Right hindlimb (tissue), 1 donor: Measurements from ENCODE around the gene SRP19.
"Not testable (repeated sequence)": the region's sequence is repeated elsewhere in the genome, so short reads cannot be mapped to it uniquely, and the experiment has no call there.

Source experiments
- DNase-seq: peaks from one replicate; pipeline ENCODE4 v3.0.0-alpha.2; 2018

Gene SRP19

DNA sequence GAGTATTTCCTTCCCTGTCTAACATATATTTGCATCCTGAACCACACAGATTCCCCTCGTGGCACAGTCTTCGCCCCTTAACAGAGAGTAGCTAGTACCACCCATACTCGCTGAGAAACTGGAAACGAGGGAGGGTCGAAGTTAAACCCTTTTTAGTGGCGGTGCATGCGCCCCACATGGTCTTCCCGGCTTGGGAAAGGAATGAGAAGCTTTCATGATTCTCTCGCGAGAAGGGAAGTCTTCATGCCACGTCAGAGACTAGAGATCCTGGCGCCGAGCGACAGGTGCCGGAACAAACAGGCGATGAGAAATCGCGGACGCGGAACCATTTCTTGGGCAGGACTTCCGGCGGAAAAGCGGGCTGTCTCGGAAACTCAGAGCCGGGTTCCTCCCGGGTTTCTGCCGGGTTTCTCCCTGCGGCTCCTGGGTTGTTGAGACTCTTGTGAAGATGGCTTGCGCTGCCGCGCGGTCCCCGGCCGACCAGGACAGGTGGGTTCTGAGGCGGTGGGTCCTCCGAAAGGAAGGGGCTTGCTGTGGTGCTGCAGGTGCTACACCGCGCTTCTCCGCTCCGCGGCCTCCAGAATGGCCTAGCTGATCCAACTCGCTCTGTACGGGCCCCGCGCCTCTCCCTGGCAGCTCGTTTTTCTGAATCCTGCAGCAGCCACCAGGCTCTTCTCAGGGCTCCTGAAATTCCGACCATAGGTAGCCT lies at the start of gene SRP19:
TSS of gene SRP19 (plus strand) at position 359 of the 709 bp plus-strand sequence. CDS start at position 449, 90 bp downstream.
- peak; percentile 97 for DNase-seq

DNA sequence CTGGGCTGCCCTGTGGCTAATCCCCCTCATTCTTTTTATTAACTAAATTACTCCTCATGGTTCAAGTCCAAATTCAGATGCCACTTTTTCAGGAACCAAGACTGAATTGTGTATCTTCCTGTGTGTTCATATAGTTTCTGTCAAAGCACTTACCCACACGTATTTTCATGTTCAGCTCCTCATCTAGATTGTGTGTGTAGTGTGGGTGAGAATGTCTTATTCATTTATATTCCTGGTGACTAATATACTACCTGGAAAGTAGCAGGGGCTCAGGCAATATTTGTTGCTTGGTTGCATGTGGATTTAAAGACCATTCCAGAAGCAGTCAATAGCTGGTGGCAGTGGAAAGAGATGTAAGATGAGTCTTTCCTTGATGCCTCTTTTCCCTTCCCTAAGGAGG lies 48.5 kb upstream of the SRP19 start:
- no peak for DNase-seq

- DNase-seq, result no peak
Measured at GRCh38 chr5:112820246-112820645, 40.8 kb upstream of the SRP19 start.

DNA sequence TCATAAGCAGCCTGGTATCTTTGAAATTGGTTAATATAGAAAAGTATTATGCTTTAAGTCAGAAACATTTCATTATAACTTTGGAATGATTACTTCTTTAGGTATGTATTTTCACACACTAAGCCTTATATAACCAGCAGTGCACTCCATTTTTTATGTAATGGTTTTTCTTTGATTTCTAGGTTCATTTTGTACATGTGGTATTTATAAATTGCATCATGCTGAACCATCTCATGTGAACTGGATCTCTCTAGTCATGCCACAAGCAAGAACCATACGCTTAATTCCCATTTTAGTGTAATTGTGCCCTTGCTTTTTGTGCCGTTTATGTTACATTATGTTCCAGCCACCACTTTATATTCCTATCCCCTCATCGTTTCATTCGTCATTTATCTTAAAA lies 38.6 kb upstream of the SRP19 start:
- no peak for DNase-seq

GRCh38 chr5:112823181-112823580 lies 37.9 kb upstream of the SRP19 start:
- no peak for DNase-seq

GRCh38 chr5:112823656-112824055 lies 37.4 kb upstream of the SRP19 start:
- no peak for DNase-seq

DNA sequence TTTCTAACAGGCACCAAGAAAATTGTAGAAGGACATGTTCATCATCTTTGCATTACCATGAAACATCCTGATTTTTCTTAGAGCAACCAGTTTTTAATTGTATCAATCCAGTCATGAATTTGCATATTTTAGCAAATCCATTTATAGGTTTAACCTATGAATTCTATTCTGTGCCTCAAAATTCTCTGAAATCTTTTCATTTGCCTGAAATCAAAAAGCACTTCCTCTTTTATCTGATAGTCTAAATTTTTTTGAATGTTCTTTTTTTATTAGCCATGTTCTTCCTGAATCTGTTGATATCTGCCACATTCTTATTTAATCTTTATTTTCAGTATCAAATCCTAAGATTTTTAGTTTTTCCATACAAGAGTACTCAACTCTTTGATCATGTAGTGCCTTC lies 36.9 kb upstream of the SRP19 start:
- DNase-seq, result no peak

DNA sequence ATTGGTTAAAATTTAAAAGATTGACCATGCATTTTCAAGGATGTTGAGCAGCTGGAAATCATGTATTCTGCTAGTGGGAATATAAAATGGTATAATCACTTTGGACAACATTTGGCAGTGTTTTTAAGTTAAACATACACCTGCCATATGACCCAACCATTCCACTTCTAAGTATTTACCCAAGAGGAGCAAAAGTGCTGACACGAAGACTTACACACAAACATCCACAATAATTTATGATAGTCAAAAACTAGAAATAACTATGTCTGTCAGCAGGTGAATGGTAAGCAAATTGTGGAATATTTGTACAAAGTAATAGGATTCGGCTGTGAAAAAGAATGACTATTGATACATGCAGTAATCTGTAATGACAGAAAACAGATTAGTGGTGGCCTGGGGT lies 30.7 kb upstream of the SRP19 start:
- DNase-seq, result no peak

DNA sequence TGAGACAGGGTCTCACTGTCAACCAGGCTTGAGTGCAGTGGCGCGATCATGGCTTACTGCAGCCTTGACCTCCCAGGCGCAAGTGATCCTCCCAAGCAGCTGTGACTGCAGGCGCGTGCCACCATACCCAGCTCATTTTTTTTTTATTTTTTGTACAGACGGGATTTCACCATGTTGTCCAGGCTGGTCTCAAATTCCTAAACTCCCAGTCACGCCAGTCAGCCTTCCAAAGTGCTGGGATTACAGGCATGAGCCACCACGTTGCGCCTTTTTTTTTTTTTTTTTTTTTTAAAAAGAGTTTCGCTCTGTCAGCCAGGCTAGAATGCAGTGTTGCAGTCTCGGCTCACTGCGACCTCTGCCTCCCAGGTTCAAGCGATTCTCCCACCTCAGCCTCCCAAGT lies 27.1 kb upstream of the SRP19 start:
- DNase-seq, result no peak

- no peak for DNase-seq
Measured at GRCh38 chr5:112844489-112844888, 16.6 kb upstream of the SRP19 start.

DNA sequence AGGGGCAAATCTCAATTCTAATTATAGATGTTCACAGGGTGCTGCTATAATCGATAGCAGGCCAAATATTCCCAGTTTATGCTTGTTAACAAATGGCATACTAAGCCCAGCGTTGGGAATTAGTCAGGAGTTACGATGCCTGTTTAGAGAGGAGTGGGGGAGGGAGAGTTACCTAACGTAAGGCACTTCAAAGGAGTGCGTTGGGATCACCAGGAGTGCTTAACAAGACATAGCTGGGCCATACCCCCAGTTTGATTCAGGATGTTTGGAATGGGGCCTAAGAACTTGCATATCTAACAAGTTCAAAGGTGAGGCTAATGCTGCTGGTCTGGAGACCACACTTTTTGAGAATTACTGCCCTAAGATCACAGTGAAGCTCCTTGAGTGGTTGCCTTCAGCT lies 14.5 kb upstream of the SRP19 start:
- no peak for DNase-seq

DNA sequence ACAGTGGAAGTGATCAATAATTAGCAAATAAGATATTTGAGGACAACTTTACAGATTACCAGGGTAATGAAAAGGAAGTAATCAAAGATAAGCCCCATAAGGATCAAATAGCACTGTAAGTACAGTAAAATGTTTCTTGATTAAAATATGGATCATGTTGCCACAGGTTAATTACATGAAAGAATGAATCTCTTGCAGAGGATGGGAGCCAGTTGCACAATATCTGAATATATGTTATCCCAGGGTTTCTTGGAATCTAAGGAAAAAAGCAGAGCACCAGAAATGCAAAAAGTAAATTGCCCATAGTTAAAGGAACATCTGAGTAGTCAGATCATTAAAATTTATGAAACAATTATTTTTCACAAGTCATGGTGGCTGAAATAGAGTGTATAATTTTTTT lies 13.8 kb upstream of the SRP19 start:
- DNase-seq, result no peak

DNA sequence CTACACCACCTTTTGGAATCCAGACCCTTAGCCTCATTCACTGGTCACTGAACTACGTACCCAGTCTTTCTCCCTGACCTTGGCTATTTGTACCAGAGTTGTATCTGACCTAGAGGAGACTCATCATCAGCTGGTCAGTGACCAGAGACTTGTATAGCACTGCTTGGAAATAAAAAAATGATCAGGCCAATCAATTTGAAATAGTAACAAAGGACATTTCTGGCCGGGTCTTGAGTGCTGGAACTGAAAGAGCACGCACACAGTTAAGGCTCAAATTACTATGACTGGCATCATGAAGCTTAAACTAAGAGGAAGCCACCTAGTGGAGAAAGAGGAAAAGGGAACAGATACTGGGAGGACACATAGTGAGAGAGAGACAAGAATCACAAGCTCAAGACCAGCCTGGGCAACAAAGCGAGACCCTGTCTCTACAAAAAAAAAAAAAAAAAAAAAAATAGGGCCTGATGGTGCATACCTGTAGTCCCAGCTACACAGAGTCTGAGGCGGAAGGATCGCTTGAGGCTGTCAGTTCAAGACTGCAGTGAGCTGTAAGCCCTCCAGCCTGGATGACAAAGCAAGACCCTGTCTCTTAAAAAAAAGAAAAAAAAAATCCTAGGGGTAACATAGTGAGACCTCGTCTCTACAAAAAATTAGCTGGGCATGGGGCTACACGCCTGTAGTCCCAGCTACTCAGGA lies 12.8 kb upstream of the SRP19 start:
- DNase-seq, result no peak

- DNase-seq, result no peak
Measured at GRCh38 chr5:112849912-112850311, 11.2 kb upstream of the SRP19 start.

DNA sequence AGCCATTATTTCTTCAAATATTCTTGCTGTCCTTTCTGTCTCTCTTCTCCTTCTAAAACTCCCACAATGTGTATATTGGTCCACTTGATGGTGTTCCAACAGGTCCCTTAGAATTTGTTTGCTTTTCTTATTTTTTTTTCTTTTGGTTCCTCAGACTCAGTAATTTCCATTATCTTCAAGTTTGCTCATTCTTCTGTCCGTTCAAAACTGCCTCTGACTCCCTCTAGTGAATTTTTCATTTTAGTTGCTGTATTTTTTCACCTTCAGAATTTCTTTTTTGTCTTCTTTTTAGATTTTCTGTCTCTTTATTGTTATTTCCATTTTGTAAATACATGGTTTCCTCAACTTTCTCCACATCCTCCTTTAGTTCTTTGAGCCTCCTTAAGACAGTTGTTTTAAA lies 6.4 kb upstream of the SRP19 start:
- DNase-seq, result no peak

- no peak for DNase-seq
Measured at GRCh38 chr5:112857866-112858265, 3.2 kb upstream of the SRP19 start.

DNA sequence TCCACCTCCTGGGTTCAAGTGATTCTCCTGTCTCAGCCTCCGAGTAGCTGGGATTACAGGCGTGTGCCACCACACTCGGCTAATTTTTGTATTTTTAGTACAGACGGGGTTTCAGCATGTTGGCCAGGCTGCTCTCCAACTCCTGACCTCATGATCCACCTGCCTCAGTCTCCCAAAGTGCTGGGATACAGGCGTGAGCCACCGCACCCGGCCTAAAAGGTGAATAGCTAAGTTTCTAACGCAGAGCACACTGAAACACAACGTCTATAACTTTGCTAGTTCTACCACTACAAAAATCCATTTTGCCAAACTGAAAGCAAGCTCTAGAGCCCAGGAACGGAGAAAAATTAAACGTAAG lies 537 bp upstream of the SRP19 start:
- not testable (repeated sequence) for DNase-seq

GRCh38 chr5:112861638-112861985 lies 525 bp downstream of the SRP19 start:
- DNase-seq, result no peak

DNA sequence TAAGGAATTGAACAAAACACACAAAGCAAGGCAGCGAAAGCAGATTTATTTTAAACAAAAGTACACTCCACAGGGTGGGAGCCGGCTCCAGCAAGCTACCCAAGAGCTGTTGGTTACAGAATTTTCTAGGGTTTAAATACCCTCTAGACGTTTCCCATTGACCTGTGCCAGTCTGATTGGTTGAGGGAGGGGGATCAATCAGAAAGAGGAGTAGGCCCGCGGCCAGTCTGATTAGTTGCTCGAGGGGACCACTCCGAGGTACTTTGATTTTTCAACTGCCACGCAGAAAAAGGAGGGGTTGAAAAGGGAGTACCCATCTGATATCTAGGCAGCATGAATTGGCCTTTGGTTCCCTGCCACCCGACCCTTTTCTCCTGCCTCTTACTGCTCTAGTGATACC lies 998 bp downstream of the SRP19 start:
- no peak for DNase-seq

- no peak for DNase-seq
Measured at GRCh38 chr5:112863549-112863948, 2.5 kb downstream of the SRP19 start.

- no peak for DNase-seq
Measured at GRCh38 chr5:112865128-112865527, 4.0 kb downstream of the SRP19 start.

- DNase-seq, result no peak
Measured at GRCh38 chr5:112866739-112867138, 5.7 kb downstream of the SRP19 start.

GRCh38 chr5:112867411-112867810 lies 6.3 kb downstream of the SRP19 start:
- no peak for DNase-seq

DNA sequence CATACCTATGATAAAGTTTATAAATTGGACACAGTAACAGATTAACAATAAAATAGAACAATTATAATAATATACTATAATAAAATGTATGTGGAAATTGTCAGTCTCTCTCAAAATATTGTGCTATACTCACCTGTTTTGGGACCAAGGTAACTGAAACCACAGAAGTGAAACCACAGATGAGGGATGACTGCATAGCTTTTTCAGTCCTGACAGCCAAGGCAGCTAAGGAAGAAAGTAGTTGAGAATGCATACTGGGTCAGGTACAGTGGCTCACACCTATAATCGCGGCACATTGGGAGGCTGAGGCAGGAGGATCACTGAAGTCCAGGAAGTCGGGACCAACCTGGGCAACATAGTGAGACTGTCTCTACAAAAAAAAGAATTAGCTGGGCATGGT lies 8.9 kb downstream of the SRP19 start:
- no peak for DNase-seq

DNA sequence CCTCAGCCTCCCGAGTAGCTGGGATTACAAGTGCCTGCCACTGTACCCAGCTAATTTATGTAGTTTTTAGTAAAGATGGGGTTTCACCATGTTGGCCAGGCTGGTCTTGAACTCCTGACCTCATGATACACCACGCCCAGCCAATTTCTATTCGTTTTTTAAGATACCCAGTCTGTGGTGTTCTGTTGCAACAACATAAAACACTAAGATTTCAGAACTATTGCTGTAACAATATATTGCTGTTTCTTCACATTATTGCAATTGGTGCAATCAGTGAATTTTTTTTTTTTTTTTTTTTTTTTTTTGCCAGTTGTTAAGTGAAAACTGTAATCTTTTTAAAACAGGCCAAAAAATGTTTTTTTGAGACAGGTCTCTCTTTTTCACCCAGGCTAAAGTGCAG lies 9.9 kb downstream of the SRP19 start:
- DNase-seq, result no peak
